Testis (tissue), 3 donors: ENCODE data around the gene YPEL2. TPM values are rescaled to one million over a fixed set of nuclear protein-coding genes. Genes with fewer than 3 reads are reported as not detected.

ENCODE experiments used
- DNase-seq: peaks from one replicate; pipeline ENCODE4 v3.0.0-alpha.2; 2019
- H3K27ac ChIP-seq, 2 donors: fragments of 200-600 bp; sonication (generic); one replicate each; pipeline ENCODE4 v1.5.1; 2019
- H3K27me3 ChIP-seq: fragments of 200-600 bp; sonication (generic); one replicate; pipeline ENCODE4 v1.5.1; 2019
- H3K36me3 ChIP-seq: fragments of 200-600 bp; sonication (generic); one replicate; pipeline ENCODE4 v1.5.1; 2017; ENCODE audit warnings: low read depth; ENCODE audit errors: missing control alignments
- H3K4me1 ChIP-seq: fragments of 200-600 bp; sonication (generic); one replicate; pipeline ENCODE4 v1.5.1; 2019
- H3K4me3 ChIP-seq, 2 donors: fragments of 200-600 bp; sonication (generic); one replicate each; pipeline ENCODE4 v1.5.1; 2017 to 2019
- H3K9me3 ChIP-seq: fragments of 200-600 bp; sonication (generic); one replicate; pipeline ENCODE4 v1.5.1; 2017
- CTCF ChIP-seq, 3 experiments: fragments of 450-650 bp in 2 of 3; fragments of 200-600 bp in 1 of 3; sonication (generic) in 1 of 3; IDR thresholded peaks; one replicate each; pipeline ENCODE4 v1.5.1; 2016 to 2019; ENCODE audit warnings: antibody characterized with exemption in 3 of 3, mild to moderate bottlenecking in 2 of 3, moderate library complexity in 1 of 3
- POLR2A ChIP-seq: fragments of 450-650 bp; IDR thresholded peaks from one replicate; pipeline ENCODE4 v1.6.1; 2017; ENCODE audit warnings: antibody characterized with exemption, mild to moderate bottlenecking, moderate library complexity
- WGBS, 2 donors: methylation state at CpG; one replicate each; pipeline ENCODE4 v1.1.5; 2018; 5-methylcytosine and 5-hydroxymethylcytosine counted together
- intact Hi-C: fragments of 100-400 bp; cut with DNase I; formaldehyde crosslinking; loops from one replicate; pipeline ENCODE4 v1.15.1; 2023; ENCODE audit warnings: low total_unique reads
- polyA plus RNA-seq: library from polyadenylated mRNA; stranded (reverse); fragments of 350-450 nt; fragmentation: Illumina TruSeq; extraction: RNeasy Lipid Tissue Mini Kit (QIAGEN cat#74804); gene quantifications from one replicate; pipeline ENCODE4 v1.2.3, GENCODE V29; 2014; ENCODE audit warnings: low read depth, low replicate concordance; ENCODE audit not compliant: insufficient read depth
- total RNA-seq, 2 donors: library from RNA; depleted of rRNA; stranded (reverse); fragments of >200 nt; gene quantifications; one replicate each; pipeline ENCODE4 v1.2.3, GENCODE V29; 2016

The YPEL2 gene
- total and polyA plus RNA-seq, 3 donors from 2014 or later: 20.5 to 48.3 (median 39.8) TPM

- no peaks in the 10 kb centered on the region for H3K9me3 ChIP-seq
- no peak for DNase-seq
- no peak overlapping the region for H3K4me3 ChIP-seq
- H3K36me3 ChIP-seq: no peaks in the 10 kb centered on the region
- no peaks in the 10 kb centered on the region for H3K27me3 ChIP-seq
- intact Hi-C loops: no loop called here
- peaks cover 4% of the 10 kb centered on the region for H3K4me1 ChIP-seq
- WGBS, 2 donors: 83 to 91% methylated on average over 7 of the region's 7 CpGs
- no peak overlapping the region for H3K27ac ChIP-seq
- no peak for TF ChIP-seq CTCF (IDR thresholded peaks at IDR 0.05)
- TF ChIP-seq POLR2A: no peak
Measured at GRCh38 chr17:59347975-59348391, 16.5 kb downstream of the YPEL2 start.

- Histone ChIP-seq H3K4me1 (peaks cover 15% of the 10 kb centered on the region), H3K27me3 (no peaks in the 10 kb centered on the region), H3K36me3 (no peaks in the 10 kb centered on the region), H3K27ac (no peak overlapping the region), H3K4me3 (no peak overlapping the region), H3K9me3 (no peaks in the 10 kb centered on the region)
- intact Hi-C loops: no loop called here
- WGBS, 2 donors: 82 to 90% methylated on average over 8 of the region's 8 CpGs
- TF ChIP-seq CTCF (IDR thresholded peaks at IDR 0.05) (no peak), POLR2A (no peak)
- DNase-seq: no peak
Measured at GRCh38 chr17:59349178-59349577, 17.7 kb downstream of the YPEL2 start.

GRCh38 chr17:59353106-59353854 is 21.8 kb downstream of the YPEL2 start:
- intact Hi-C loops: no loop called here
- no peak for TF ChIP-seq CTCF (IDR thresholded peaks at IDR 0.05)
- TF ChIP-seq POLR2A: no peak
- Histone ChIP-seq H3K27ac (peak overlapping the region in 1 of 2 donors; percentile 79), H3K4me3 (no peak overlapping the region), H3K9me3 (no peaks in the 10 kb centered on the region), H3K36me3 (no peaks in the 10 kb centered on the region), H3K4me1 (peaks cover 52% of the 10 kb centered on the region), H3K27me3 (no peaks in the 10 kb centered on the region)
- WGBS, 2 donors: 90 to 94% methylated on average over 13 to 16 of the region's 16 CpGs
- no peak for DNase-seq

GRCh38 chr17:59353936-59354755 is 22.7 kb downstream of the YPEL2 start:
- no peak for DNase-seq
- Histone ChIP-seq H3K4me1 (peaks cover 52% of the 10 kb centered on the region), H3K4me3 (no peak overlapping the region), H3K9me3 (no peaks in the 10 kb centered on the region), H3K27me3 (no peaks in the 10 kb centered on the region), H3K27ac (peak overlapping the region; percentile 53 to 79), H3K36me3 (no peaks in the 10 kb centered on the region)
- intact Hi-C loops: no loop called here
- TF ChIP-seq CTCF (IDR thresholded peaks at IDR 0.05) (no peak), POLR2A (no peak)
- WGBS, 2 donors: 63 to 64% methylated on average over 9 of the region's 9 CpGs
